Measurements from ENCODE around the gene COL6A3. TPM values are rescaled to one million over a fixed set of nuclear protein-coding genes. Genes with fewer than 3 reads are reported as not detected.

Gene COL6A3
- total RNA-seq, 2 experiments from 2014 or later = 1.3 TPM

GRCh38 chr2:237448171-237448570 lies 34.2 kb upstream of the COL6A3 start:
- ChIA-PET POLR2A (no interaction called here), CTCF (interaction anchor here (1.2 to 1.5 kb wide), 2 partner anchors 27 kb away, joined by 3 to 4 read pairs; no protein-coding TSS in a partner anchor)
- H3K9me3 Mint-ChIP-seq = no peaks in the 10 kb centered on the region
- intact Hi-C loops (cut with DNase I, micrococcal nuclease) = no loop called here
- H3K36me3 Mint-ChIP-seq (ENCODE audit: low read depth) = no peaks in the 10 kb centered on the region
- H3K27me3 ChIP-seq (ENCODE audit: control insufficient read depth in 1 of 2, insufficient read depth in 2 of 2, low read length in 2 of 2) = no peaks in the 10 kb centered on the region
- no peak overlapping the region for H3K27ac Mint-ChIP-seq
- H3K4me1 Mint-ChIP-seq (ENCODE audit: low read depth) = peaks cover 43% of the 10 kb centered on the region
- H3K27ac ChIP-seq (ENCODE audit: low read depth in 1 of 2, low read length in 2 of 2) = no peak overlapping the region
- DNase-seq (no peak), ATAC-seq (ENCODE audit: poor library complexity) (no peak)
- peaks cover 8% of the 10 kb centered on the region for H3K4me1 ChIP-seq (ENCODE audit: insufficient read depth, low read length)
- TF ChIP-seq, protein P1, sequence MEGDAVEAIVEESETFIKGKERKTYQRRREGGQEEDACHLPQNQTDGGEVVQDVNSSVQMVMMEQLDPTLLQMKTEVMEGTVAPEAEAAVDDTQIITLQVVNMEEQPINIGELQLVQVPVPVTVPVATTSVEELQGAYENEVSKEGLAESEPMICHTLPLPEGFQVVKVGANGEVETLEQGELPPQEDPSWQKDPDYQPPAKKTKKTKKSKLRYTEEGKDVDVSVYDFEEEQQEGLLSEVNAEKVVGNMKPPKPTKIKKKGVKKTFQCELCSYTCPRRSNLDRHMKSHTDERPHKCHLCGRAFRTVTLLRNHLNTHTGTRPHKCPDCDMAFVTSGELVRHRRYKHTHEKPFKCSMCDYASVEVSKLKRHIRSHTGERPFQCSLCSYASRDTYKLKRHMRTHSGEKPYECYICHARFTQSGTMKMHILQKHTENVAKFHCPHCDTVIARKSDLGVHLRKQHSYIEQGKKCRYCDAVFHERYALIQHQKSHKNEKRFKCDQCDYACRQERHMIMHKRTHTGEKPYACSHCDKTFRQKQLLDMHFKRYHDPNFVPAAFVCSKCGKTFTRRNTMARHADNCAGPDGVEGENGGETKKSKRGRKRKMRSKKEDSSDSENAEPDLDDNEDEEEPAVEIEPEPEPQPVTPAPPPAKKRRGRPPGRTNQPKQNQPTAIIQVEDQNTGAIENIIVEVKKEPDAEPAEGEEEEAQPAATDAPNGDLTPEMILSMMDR (IDR thresholded peaks at IDR 0.05) = no peak
- no peak overlapping the region for H3K4me3 ChIP-seq (ENCODE audit: low read length)
- no peaks in the 10 kb centered on the region for H3K36me3 ChIP-seq (ENCODE audit: insufficient read depth, low read length)
- no peaks in the 10 kb centered on the region for H3K9me3 ChIP-seq (ENCODE audit: control insufficient read depth in 1 of 2, insufficient read depth in 1 of 2, low read length in 2 of 2)
- no peaks in the 10 kb centered on the region for H3K27me3 Mint-ChIP-seq
- H3K4me3 Mint-ChIP-seq = no peak overlapping the region

GRCh38 chr2:237447496-237447895 lies 33.5 kb upstream of the COL6A3 start:
- H3K27ac Mint-ChIP-seq = no peak overlapping the region
- no peak for ATAC-seq (ENCODE audit: poor library complexity)
- DNase-seq = no peak
- POLR2A ChIA-PET = no interaction called here
- Histone ChIP-seq H3K36me3 (ENCODE audit: insufficient read depth, low read length) (no peaks in the 10 kb centered on the region), H3K4me3 (ENCODE audit: low read length) (no peak overlapping the region), H3K4me1 (ENCODE audit: insufficient read depth, low read length) (peaks cover 14% of the 10 kb centered on the region), H3K27me3 (ENCODE audit: control insufficient read depth in 1 of 2, insufficient read depth in 2 of 2, low read length in 2 of 2) (no peaks in the 10 kb centered on the region), H3K9me3 (ENCODE audit: control insufficient read depth in 1 of 2, insufficient read depth in 1 of 2, low read length in 2 of 2) (no peaks in the 10 kb centered on the region), H3K27ac (ENCODE audit: low read depth in 1 of 2, low read length in 2 of 2) (no peak overlapping the region)
- H3K9me3 Mint-ChIP-seq = no peaks in the 10 kb centered on the region
- no peaks in the 10 kb centered on the region for H3K36me3 Mint-ChIP-seq (ENCODE audit: low read depth)
- H3K27me3 Mint-ChIP-seq = no peaks in the 10 kb centered on the region
- H3K4me3 Mint-ChIP-seq = no peak overlapping the region
- intact Hi-C loops (cut with DNase I, micrococcal nuclease) = no loop called here
- TF ChIP-seq, protein P1 (IDR thresholded peaks at IDR 0.05) = no peak
- CTCF ChIA-PET = interaction anchor here (1.2 to 1.5 kb wide), 2 partner anchors 26 to 28 kb away, joined by 3 to 4 read pairs; no protein-coding TSS in a partner anchor
- H3K4me1 Mint-ChIP-seq (ENCODE audit: low read depth) = peaks cover 50% of the 10 kb centered on the region

DNA sequence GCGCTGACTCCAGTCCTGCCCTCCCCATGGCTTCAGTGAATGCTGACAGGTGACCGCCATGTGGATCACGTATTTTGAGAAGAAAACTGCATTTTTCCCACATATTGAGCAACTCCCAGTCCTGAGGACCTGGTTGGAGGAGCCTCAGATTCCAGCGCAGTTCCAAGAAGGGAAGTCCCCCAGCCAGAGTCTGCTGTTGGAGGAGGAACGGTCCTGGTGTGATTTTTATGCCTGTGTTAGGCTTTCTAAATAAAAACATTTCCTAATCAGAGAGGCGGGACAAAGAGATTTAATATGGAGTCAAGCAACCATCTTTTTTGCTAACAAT lies 32.3 kb upstream of the COL6A3 start:
- no peak overlapping the region for H3K4me3 Mint-ChIP-seq

More for the DNA sequence above, 32.3 kb upstream of the COL6A3 start:
- ChIA-PET CTCF (no interaction called here), POLR2A (no interaction called here)
- H3K27me3 ChIP-seq (ENCODE audit: control insufficient read depth in 1 of 2, insufficient read depth in 2 of 2, low read length in 2 of 2) = no peaks in the 10 kb centered on the region
- intact Hi-C loops (cut with DNase I, micrococcal nuclease) = no loop called here
- no peak overlapping the region for H3K27ac ChIP-seq (ENCODE audit: low read depth in 1 of 2, low read length in 2 of 2)
- H3K4me1 ChIP-seq (ENCODE audit: insufficient read depth, low read length) = peaks cover 26% of the 10 kb centered on the region
- H3K4me1 Mint-ChIP-seq (ENCODE audit: low read depth) = peaks cover 62% of the 10 kb centered on the region
- ATAC-seq (ENCODE audit: poor library complexity) (no peak), DNase-seq (no peak)
- H3K36me3 Mint-ChIP-seq (ENCODE audit: low read depth) = no peaks in the 10 kb centered on the region
- no peak overlapping the region for H3K4me3 ChIP-seq (ENCODE audit: low read length)
- no peaks in the 10 kb centered on the region for H3K9me3 Mint-ChIP-seq
- TF ChIP-seq, protein P1 (IDR thresholded peaks at IDR 0.05) = no peak
- no peaks in the 10 kb centered on the region for H3K9me3 ChIP-seq (ENCODE audit: control insufficient read depth in 1 of 2, insufficient read depth in 1 of 2, low read length in 2 of 2)
- no peak overlapping the region for H3K27ac Mint-ChIP-seq
- no peaks in the 10 kb centered on the region for H3K27me3 Mint-ChIP-seq
- no peaks in the 10 kb centered on the region for H3K36me3 ChIP-seq (ENCODE audit: insufficient read depth, low read length)
